K562 (cell line): ENCODE data around the gene CCDC178. TPM values are rescaled to one million over a fixed set of nuclear protein-coding genes. Genes with fewer than 3 reads are reported as not detected.

Experiments used
- ATAC-seq: fragments of 200-7000 bp; cut with Tn5 transposase; 3 replicates; pipeline ENCODE4 v1.9.1; 2020; ENCODE audit warnings: moderate library complexity
- BruUV-seq: library from RNA; stranded (reverse); fragments of 400-500 nt; replicated peaks from 2 replicates; lab custom pipeline; 2021; lab: Mats Ljungman, UMichigan
- CTCF ChIA-PET: fragments of 300-600 bp; formaldehyde crosslinking; extraction: SDS; loops from one replicate; lab custom pipeline; 2021; ENCODE audit warnings: low intra/inter-chr PET ratio; lab: Yijun Ruan, JAX
- POLR2A ChIA-PET: fragments of 300-600, 350-650 bp; sonication (Branson Sonifier 250); formaldehyde crosslinking; extraction: SDS; loops from one replicate; lab custom pipeline; 2021; ENCODE audit warnings: antibody characterized with exemption, inconsistent platforms; lab: Yijun Ruan, JAX
- DNase-seq, 4 experiments: peaks; one replicate each; pipeline versions ENCODE4 v3.0.0 to v3.0.0-alpha.2; 2011 to 2018; ENCODE audit warnings: low spot score in 3 of 4, mixed read lengths in 3 of 4; ENCODE audit errors: extremely low read depth in 1 of 4
- FAIRE-seq: peaks from 2 replicates; lab custom pipeline; 2011; peaks lifted over from hg19 to GRCh38; lab: Jason Lieb, UNC
- H2AFZ ChIP-seq: 2 replicates; pipeline ENCODE4 v1.6.0; 2011; ENCODE audit warnings: low read depth, low read length, control low read depth, inconsistent platforms
- H3K27ac ChIP-seq: fragments of 200-600 bp; 3 replicates; pipeline ENCODE4 v1.8.0; 2011; ENCODE audit warnings: low read depth, mild to moderate bottlenecking, control low read depth, inconsistent platforms, low read length, moderate library complexity, mixed read lengths; ENCODE audit errors: extremely low read depth
- H3K27me3 ChIP-seq, 2 experiments: fragments of 300-600 bp in 1 of 2; 2 replicates in 1 of 2; 3 replicates in 1 of 2; pipeline versions ENCODE4 v1.6.0 to v1.8.0; 2011; ENCODE audit warnings: inconsistent platforms in 2 of 2, low read length in 2 of 2, mild to moderate bottlenecking in 1 of 2, mixed read lengths in 1 of 2, moderate library complexity in 1 of 2; ENCODE audit not compliant: control insufficient read depth in 2 of 2, insufficient read depth in 2 of 2
- H3K36me3 ChIP-seq: fragments of 300-600 bp; 3 replicates; pipeline ENCODE4 v1.8.0; 2011; ENCODE audit warnings: mild to moderate bottlenecking, low read length, inconsistent platforms; ENCODE audit not compliant: control insufficient read depth, insufficient read depth
- H3K4me1 ChIP-seq, 2 experiments: fragments of 200-600 bp in 1 of 2; replicated peaks in 1 of 2; 2 replicates in 1 of 2; 3 replicates in 1 of 2; pipeline versions ENCODE4 v1.5.1 to v1.8.0; 2011; ENCODE audit warnings: inconsistent platforms in 2 of 2, low read length in 2 of 2, mild to moderate bottlenecking in 1 of 2, mixed read lengths in 1 of 2, moderate library complexity in 1 of 2; ENCODE audit not compliant: control insufficient read depth in 2 of 2, insufficient read depth in 2 of 2
- H3K4me2 ChIP-seq: 2 replicates; pipeline ENCODE4 v1.6.1; 2011; ENCODE audit warnings: low read length, control low read depth, inconsistent platforms, mixed read lengths; ENCODE audit not compliant: insufficient read depth
- H3K4me3 ChIP-seq: fragments of 200-600 bp; sonication (generic), shearing (Covaris generic); 2 replicates; pipeline ENCODE4 v1.5.1; 2016; ENCODE audit warnings: control low read depth, inconsistent platforms
- H3K79me2 ChIP-seq: fragments of 200-600 bp; 3 replicates; pipeline ENCODE4 v1.8.0; 2011; ENCODE audit warnings: low read length, inconsistent platforms; ENCODE audit not compliant: control insufficient read depth, insufficient read depth
- H3K9ac ChIP-seq, 2 experiments: 2 replicates each; pipeline versions ENCODE4 v1.6.0 to v1.6.1; 2011; ENCODE audit warnings: low read depth in 2 of 2, low read length in 2 of 2, control low read depth in 1 of 2, inconsistent platforms in 1 of 2, mild to moderate bottlenecking in 1 of 2, mixed read lengths in 1 of 2; ENCODE audit not compliant: insufficient read depth in 1 of 2
- H3K9me1 ChIP-seq: one replicate; pipeline ENCODE4 v1.6.0; 2011; ENCODE audit warnings: inconsistent platforms, mild to moderate bottlenecking, low read length, moderate library complexity; ENCODE audit not compliant: control insufficient read depth, insufficient read depth
- H3K9me3 ChIP-seq: replicated peaks from 2 replicates; pipeline ENCODE4 v1.5.1; 2011; ENCODE audit warnings: low read depth, low read length, inconsistent platforms; ENCODE audit not compliant: control insufficient read depth, insufficient read depth
- H4K20me1 ChIP-seq: replicated peaks from 2 replicates; pipeline ENCODE4 v1.6.1; 2011; ENCODE audit warnings: low read length, inconsistent platforms, mixed read lengths; ENCODE audit not compliant: control insufficient read depth, insufficient read depth
- CBFA2T2 ChIP-seq: fragments of 450-650 bp; conservative IDR thresholded peaks from 2 replicates; pipeline ENCODE4 v1.6.1; 2017; ENCODE audit warnings: mild to moderate bottlenecking
- CCNT2 ChIP-seq: IDR thresholded peaks from 2 replicates; pipeline ENCODE4 v1.6.1; 2011; ENCODE audit warnings: borderline replicate concordance, low read depth, mild to moderate bottlenecking, moderate library complexity, mixed read lengths, low read length; ENCODE audit not compliant: insufficient read length; ENCODE audit errors: extremely low read depth
- EP300 ChIP-seq: IDR thresholded peaks from 2 replicates; pipeline ENCODE4 v1.6.1; 2012; ENCODE audit warnings: low read length, improper control_type of control experiment
- HCFC1 ChIP-seq: IDR thresholded peaks from 2 replicates; pipeline ENCODE4 v1.6.1; 2012; ENCODE audit warnings: low read depth, low read length, improper control_type of control experiment
- HMG20A ChIP-seq: fragments of 450-650 bp; formaldehyde crosslinking; conservative IDR thresholded peaks from 2 replicates; pipeline ENCODE4 v1.4.0; 2020; ENCODE audit warnings: mild to moderate bottlenecking, mixed read lengths
- IFI16 ChIP-seq: fragments of 250-450 bp; sonication (Bioruptor Pico); IDR thresholded peaks from 2 replicates; pipeline ENCODE4 v2.1.2; 2022; ENCODE audit warnings: mild to moderate bottlenecking, inconsistent platforms
- POLR3G ChIP-seq: IDR thresholded peaks from 2 replicates; pipeline ENCODE4 v1.6.1; 2011; ENCODE audit not compliant: insufficient read length, insufficient replicate concordance; ENCODE audit errors: extremely low read depth
- SAFB ChIP-seq: fragments of 200-400 bp; formaldehyde crosslinking; IDR thresholded peaks from 2 replicates; pipeline ENCODE4 v1.6.1; 2017; ENCODE audit warnings: low read depth, low read length, borderline replicate concordance
- SAP30 ChIP-seq: fragments of 200-600 bp; sonication (generic); IDR thresholded peaks from 2 replicates; pipeline ENCODE4 v1.6.1; 2012; ENCODE audit warnings: borderline replicate concordance, low read depth, mild to moderate bottlenecking, moderate library complexity, low read length, control low read depth, inconsistent platforms; ENCODE audit not compliant: insufficient read depth, poor library complexity, severe bottlenecking
- SMAD3 ChIP-seq: fragments of 450-650 bp; formaldehyde crosslinking; conservative IDR thresholded peaks from 2 replicates; pipeline ENCODE4 v1.4.0; 2020; ENCODE audit warnings: mild to moderate bottlenecking
- STAT5A ChIP-seq: IDR thresholded peaks from 2 replicates; pipeline ENCODE4 v1.6.1; 2012; ENCODE audit warnings: low read length, inconsistent platforms, borderline replicate concordance
- XRCC3 ChIP-seq: fragments of 450-650 bp; IDR thresholded peaks from 2 replicates; pipeline ENCODE4 v1.6.1; 2017; ENCODE audit warnings: mild to moderate bottlenecking, moderate library complexity
- ZNF184 ChIP-seq: sonication (generic); formaldehyde crosslinking; IDR thresholded peaks from 2 replicates; pipeline ENCODE4 v1.5.0; 2020; ENCODE audit warnings: missing genetic modification reagents
- ZNF253 ChIP-seq: fragments of 250-450 bp; sonication (Bioruptor Pico); conservative IDR thresholded peaks from 2 replicates; pipeline ENCODE4 v1.6.1; 2021; ENCODE audit warnings: mild to moderate bottlenecking
- ZNF766 ChIP-seq: fragments of 200-800 bp; sonication (Bioruptor generic); conservative IDR thresholded peaks from 2 replicates; pipeline ENCODE4 v1.6.1; 2016; ENCODE audit warnings: missing genetic modification characterization, missing compliant biosample characterization
- WGBS: fragments of 100-300 bp; shearing (Covaris generic); methylation state at CpG from one replicate; pipeline ENCODE4 v1.1.6; 2016; ENCODE audit warnings: low coverage, mixed read lengths; ENCODE audit not compliant: insufficient coverage; ENCODE audit errors: missing lambda C conversion rate; 5-methylcytosine and 5-hydroxymethylcytosine counted together
- in situ Hi-C: fragments of 300-500 bp; cut with MboI; formaldehyde crosslinking; loops from 4 replicates; pipeline ENCODE4 v1.15.0; 2018; ENCODE audit warnings: inconsistent platforms, mixed read lengths
- intact Hi-C: fragments of 100-400 bp; cut with micrococcal nuclease; formaldehyde crosslinking; loops from 2 replicates; pipeline ENCODE4 v1.14.2; 2022
- polyA plus RNA-seq, 8 experiments: library from polyadenylated mRNA; depleted of rRNA in 4 of 8; stranded (reverse) in 5 of 8; unstranded in 3 of 8; fragments of >200 nt; fragmentation: Nextera tagmentation in 2 of 8; fragmentation: Illumina TruSeq in 1 of 8; extraction: Ambion mirVana in 2 of 8; extraction: Trizol in 1 of 8; gene quantifications; 2 replicates each; pipeline versions ENCODE4 v1.2.1 to v1.2.3, GENCODE V29; 2011 to 2014; ENCODE audit warnings: inconsistent platforms in 1 of 8, missing spikeins in 1 of 8
- total RNA-seq, 7 experiments: library from RNA; depleted of rRNA in 6 of 7; stranded (reverse); fragments of >200 nt in 6 of 7; fragmentation: Illumina TruSeq in 2 of 7; extraction: Trizol in 2 of 7; gene quantifications; 2 replicates each; pipeline versions ENCODE4 v1.2.1 to v1.2.3, GENCODE V29; 2011 to 2021; ENCODE audit warnings: low replicate concordance in 1 of 7
- TF ChIP-seq, protein P1 (sequence below): fragments of 200-800 bp; sonication (Bioruptor generic); IDR thresholded peaks from 2 replicates; pipeline ENCODE4 v1.6.1; 2017; ENCODE audit warnings: missing genetic modification characterization, missing compliant biosample characterization
- TF ChIP-seq, protein P2 (sequence below): fragments of 450-650 bp; formaldehyde crosslinking; IDR thresholded peaks from 2 replicates; pipeline ENCODE4 v1.4.0; 2022; ENCODE audit warnings: mild to moderate bottlenecking, moderate library complexity
- TF ChIP-seq, protein P3 (sequence below): fragments of 200-800 bp; sonication (Bioruptor generic); IDR thresholded peaks from 2 replicates; pipeline ENCODE4 v1.6.1; 2017; ENCODE audit warnings: missing genetic modification characterization, missing compliant biosample characterization

Gene CCDC178
- total and polyA plus RNA-seq, 9 of the 15 experiments (the other 6 are each of a cell fraction or from before 2014, with no cell fraction given), result 0.12 to 0.47 (median 0.15) TPM; not detected in 6

DNA sequence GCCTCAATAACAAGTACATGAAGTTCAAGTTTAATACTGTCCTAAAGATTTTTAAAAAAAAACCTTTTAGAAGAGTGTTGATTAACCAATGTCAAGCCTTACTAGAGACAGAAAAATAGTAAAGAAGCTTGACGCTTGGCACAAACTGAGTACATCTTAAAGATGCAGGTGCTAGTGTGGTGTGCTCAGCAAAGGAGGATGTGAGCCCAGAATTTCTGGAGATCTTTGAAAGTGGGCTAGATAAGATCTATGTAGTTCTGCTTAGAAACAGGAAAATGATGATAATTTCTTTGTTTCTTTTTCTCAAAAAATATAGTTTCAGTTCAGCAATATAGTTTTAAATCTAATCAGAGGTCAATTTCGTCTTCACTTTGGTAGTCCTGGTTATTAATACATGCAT is 549.4 kb downstream of the CCDC178 start:
- Histone ChIP-seq H3K9ac (no peak overlapping the region), H4K20me1 (no peaks in the 10 kb centered on the region), H2AFZ (no peak overlapping the region), H3K9me1 (no peaks in the 10 kb centered on the region), H3K9me3 (no peaks in the 10 kb centered on the region; the same call in 1 of the 2 replicates), H3K27me3 (no peaks in the 10 kb centered on the region), H3K4me1 (no peaks in the 10 kb centered on the region), H3K79me2 (no peaks in the 10 kb centered on the region), H3K27ac (no peak overlapping the region), H3K4me3 (no peak overlapping the region), H3K36me3 (no peaks in the 10 kb centered on the region), H3K4me2 (no peak overlapping the region)
- ATAC-seq (no peak), FAIRE-seq (no peak), DNase-seq (no peak)
- CTCF ChIA-PET, result interaction anchor here (0.6 kb wide), 1 partner anchor 69 kb away, joined by 3 read pairs; no protein-coding TSS in a partner anchor
- no TSS peak for BruUV-seq
- intact Hi-C loops, result no loop called here
- POLR2A ChIA-PET, result no interaction called here
- TF ChIP-seq STAT5A (no peak), HCFC1 (no peak), ZNF184 (no peak), EP300 (no peak), SAP30 (no peak), SMAD3 (CRISPR knock-in tag) (no peak), POLR3G (no peak), ZNF766 (CRISPR knock-in tag) (no peak), CBFA2T2 (no peak), HMG20A (CRISPR knock-in tag) (no peak), SAFB (no peak), ZNF253 (CRISPR knock-in tag) (no peak), IFI16 (CRISPR knock-in tag) (no peak), XRCC3 (no peak), CCNT2 (no peak)
- TF ChIP-seq, protein P1, sequence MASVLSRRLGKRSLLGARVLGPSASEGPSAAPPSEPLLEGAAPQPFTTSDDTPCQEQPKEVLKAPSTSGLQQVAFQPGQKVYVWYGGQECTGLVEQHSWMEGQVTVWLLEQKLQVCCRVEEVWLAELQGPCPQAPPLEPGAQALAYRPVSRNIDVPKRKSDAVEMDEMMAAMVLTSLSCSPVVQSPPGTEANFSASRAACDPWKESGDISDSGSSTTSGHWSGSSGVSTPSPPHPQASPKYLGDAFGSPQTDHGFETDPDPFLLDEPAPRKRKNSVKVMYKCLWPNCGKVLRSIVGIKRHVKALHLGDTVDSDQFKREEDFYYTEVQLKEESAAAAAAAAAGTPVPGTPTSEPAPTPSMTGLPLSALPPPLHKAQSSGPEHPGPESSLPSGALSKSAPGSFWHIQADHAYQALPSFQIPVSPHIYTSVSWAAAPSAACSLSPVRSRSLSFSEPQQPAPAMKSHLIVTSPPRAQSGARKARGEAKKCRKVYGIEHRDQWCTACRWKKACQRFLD (CRISPR knock-in tag), result no peak
- TF ChIP-seq, protein P2, sequence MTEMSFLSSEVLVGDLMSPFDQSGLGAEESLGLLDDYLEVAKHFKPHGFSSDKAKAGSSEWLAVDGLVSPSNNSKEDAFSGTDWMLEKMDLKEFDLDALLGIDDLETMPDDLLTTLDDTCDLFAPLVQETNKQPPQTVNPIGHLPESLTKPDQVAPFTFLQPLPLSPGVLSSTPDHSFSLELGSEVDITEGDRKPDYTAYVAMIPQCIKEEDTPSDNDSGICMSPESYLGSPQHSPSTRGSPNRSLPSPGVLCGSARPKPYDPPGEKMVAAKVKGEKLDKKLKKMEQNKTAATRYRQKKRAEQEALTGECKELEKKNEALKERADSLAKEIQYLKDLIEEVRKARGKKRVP (CRISPR knock-in tag), result no peak
- TF ChIP-seq, protein P3, sequence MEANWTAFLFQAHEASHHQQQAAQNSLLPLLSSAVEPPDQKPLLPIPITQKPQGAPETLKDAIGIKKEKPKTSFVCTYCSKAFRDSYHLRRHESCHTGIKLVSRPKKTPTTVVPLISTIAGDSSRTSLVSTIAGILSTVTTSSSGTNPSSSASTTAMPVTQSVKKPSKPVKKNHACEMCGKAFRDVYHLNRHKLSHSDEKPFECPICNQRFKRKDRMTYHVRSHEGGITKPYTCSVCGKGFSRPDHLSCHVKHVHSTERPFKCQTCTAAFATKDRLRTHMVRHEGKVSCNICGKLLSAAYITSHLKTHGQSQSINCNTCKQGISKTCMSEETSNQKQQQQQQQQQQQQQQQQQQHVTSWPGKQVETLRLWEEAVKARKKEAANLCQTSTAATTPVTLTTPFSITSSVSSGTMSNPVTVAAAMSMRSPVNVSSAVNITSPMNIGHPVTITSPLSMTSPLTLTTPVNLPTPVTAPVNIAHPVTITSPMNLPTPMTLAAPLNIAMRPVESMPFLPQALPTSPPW (CRISPR knock-in tag), result no peak
- in situ Hi-C loops, result no loop called here
- WGBS, result 0% methylated on average over 2 of the region's 2 CpGs
